Measurements from ENCODE around the gene CLEC4G.
"Not testable (repeated sequence)": the region's sequence is repeated elsewhere in the genome, so short reads cannot be mapped to it uniquely, and the experiment has no call there.

The CLEC4G gene, protein sequence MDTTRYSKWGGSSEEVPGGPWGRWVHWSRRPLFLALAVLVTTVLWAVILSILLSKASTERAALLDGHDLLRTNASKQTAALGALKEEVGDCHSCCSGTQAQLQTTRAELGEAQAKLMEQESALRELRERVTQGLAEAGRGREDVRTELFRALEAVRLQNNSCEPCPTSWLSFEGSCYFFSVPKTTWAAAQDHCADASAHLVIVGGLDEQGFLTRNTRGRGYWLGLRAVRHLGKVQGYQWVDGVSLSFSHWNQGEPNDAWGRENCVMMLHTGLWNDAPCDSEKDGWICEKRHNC

DNA sequence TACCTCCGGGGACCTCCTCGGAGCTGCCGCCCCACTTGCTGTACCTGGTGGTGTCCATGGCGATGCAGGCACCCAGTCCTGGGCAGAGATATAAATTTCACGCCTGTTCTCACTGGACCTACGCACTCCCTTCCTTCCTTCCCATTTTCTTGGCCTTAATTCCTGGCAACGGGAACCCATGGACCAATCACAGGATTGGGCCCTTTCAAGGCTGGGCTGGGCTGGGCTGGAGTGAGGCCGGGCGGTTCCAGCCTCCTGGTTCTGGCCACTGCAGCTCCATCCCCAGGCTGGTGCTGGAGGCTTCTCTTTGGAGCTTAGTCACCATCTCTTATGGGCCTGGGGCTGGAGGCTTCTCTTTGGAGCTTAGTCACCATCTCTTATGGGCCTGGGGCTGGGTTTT, at the start of gene CLEC4G:
CLEC4G (minus strand) TSS at position 66 of the 400 bp plus-strand sequence; CDS start at position 58, 8 bp downstream.
- no peak for DNase-seq

DNA sequence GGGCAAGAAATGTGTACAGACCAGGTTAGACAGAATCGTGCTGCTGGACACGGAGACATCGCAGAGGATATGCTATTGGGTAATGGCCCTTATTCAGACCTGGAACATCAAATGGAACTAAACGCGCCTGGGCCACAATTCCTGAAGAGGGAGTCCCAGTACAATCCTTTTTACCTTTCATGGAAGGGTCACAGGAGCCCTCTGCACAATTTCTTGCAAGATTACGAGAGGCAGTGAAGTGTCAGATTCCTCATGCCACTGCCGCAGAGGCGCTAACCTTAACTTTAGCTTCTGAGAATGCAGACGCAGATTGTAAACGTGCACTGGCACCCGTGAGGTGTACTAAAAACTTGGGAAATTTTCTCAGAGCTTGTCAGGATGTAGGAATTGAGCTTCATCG, 49.2 kb upstream of the CLEC4G start:
- no peak for DNase-seq

DNA sequence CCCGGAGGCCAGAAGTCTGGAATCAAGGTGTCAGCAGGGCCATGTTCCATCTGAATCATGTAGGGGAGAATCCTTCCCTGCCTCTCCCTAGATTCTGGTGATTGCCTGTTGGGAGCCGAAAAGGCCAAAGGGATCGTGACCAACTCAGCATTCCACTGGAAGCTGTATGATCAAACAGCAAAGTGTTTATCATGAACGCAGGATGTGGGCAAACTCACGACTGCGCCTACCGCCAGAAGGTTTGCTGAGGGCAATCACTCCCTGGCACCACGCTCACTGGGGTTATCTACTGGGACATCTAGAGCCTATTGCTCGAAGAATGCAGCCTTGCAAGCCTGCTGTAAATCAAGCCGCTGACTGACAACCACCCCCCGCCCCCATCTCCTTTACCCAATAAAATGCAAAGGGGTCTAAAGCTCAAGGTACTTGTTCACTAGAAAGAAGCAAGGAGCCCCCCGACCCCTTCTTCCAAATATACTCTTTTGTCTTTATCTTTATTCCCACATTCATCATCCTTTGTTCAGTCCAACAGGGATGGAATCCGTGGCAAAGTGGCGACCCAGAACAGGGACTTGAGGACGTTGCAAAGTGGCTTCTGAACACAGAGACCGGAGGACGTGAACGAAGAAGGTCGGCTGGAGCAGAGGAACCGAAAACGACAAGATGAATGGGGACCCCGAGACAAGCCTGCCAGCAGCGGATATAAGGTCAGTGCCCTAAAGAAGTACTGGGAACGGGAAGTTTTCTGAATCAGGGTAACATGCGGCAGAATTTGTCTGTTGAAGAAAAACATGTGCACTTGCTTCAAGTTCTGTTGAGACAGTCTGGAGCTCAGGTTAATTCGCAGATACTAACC, 47.9 kb upstream of the CLEC4G start:
- no peak for DNase-seq

DNA sequence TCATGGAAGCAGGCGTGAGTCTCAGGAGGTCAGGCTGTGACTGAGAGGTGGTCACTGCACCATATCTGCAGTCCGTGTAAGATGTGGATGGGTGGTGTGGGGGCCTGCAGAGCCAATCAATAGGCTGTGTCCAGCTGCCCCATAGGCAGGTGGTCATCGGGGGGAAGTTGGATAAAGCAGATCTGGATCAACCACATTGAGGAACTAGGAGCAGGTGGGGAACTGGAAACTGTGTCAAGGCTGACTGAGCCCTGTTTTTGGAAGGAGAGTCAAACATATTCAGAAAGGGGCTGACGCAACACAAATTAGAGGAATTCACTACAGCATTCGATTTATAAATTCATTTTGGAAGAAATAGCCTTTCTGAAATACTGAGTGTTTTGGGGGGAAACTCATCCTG, 46.2 kb upstream of the CLEC4G start:
- no peak for DNase-seq

DNA sequence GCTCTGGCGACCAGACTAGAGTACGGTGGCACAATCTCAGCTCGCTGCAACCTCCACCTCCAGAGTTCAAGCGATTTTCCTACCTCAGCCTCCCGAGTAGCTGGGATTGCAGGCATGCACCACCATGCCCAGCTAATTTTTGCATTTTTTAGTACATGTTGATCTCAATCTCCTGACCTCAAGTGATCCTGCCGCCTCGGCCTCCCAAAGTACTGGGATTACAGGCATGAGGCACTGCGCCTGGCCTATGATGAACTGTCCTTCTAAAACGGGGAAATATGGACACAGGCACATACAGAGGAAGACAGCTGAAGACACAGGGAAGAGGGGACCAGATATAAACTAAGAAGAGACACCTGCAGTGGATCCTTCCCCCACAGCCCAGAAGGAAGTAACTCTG, 43.9 kb upstream of the CLEC4G start:
- DNase-seq, result no peak

DNA sequence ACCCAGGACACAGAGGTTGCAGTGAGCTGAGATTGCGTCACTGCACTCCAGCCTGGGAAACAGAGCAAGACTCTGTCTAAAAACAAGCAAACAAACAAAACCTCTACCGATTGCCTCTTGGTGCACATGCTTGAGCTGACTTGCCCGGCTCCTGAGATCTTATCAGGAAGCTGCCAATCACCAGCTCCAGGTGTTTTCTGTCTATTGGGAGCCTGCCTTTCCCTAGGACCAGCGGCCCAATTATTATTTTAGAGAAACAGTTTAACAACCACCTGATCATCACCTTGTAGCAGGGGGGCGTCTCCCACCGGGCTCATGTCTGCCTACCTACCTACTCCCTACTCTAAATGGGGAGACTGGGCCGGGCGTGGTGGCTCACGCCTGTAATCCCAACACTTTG, 41.9 kb upstream of the CLEC4G start:
- DNase-seq, result no peak

DNA sequence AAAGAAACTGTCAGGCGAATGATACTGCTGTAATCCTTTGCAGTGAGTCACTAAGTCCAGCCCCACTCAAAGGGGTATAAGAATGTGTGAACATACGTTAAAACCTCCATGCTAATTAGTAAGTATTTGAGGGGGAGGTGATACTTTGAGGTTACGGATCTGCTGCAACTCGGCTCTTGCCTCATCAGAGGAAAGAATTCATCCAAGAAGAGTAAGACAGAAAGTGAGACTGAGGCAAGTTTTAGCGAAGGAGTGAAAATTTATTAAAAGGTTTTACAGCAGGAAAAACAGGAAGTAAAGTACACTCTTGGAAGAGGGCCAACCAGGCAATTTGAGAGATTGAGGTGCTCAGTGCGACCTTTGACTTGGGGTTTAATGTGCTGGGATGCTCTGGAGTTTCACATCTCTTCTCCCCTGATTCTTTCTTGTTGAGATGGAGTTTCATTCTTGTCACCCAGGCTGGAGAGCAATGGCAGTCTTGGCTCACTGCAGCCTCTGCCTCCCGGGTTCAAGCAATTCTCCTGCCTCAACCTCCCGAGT, 40.9 kb upstream of the CLEC4G start:
- no peak for DNase-seq

DNA sequence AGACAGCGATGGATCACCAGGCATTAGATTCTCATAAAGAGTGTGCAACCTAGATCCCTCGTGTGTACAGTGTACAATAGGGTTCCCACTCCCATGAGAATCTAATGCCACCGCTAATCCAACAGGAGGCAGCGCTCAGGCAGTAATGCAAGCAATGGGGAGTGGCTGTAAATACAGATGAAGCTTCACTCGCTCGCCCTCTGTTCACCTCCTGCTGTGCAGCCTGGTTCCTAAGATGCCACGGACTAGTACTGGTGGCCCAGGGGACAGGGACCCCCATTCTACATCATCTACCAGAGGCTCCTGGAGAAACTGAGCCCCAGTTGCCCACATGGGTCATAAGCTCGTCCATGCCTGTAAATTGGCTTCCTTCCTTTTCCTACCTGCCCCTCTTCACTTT, 39.2 kb upstream of the CLEC4G start:
- DNase-seq, result no peak

DNA sequence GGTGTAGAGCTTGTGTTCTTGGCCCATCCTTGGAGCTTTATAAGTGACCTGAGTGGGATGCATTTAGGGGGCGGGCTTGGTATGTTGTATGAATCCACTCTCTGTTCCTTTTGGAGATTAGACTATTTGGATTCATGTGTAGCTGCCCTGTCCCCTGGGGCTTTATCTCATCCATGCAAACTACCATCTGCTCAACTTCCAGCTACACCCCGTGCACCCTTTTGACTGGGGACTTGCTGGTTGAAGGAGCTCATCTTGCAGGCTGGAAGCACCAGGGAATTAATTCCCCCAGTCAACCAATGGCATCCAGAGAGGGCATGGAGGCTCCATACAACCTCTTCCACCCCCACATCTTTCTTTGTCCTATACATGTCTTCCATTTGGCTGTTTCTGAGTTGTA, 37.3 kb upstream of the CLEC4G start:
- DNase-seq, result no peak

DNA sequence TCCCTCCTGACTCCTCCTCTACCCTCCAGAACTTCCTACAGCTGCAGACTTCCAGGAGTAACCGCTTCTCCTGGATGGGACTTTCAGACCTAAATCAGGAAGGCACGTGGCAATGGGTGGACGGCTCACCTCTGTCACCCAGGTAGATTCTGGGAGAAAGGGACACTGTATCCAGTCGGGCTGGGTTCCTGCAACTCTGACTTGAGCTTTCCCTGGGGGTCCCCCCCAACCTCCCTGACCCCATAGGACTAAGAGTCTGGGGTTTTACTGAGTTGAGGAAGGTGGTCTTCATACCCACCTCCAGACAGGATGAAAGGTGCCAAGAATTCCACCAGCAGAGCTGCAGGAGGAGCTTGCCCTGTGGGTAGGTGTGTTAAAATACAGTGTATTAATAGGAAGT, 35.6 kb upstream of the CLEC4G start:
- no peak for DNase-seq

DNA sequence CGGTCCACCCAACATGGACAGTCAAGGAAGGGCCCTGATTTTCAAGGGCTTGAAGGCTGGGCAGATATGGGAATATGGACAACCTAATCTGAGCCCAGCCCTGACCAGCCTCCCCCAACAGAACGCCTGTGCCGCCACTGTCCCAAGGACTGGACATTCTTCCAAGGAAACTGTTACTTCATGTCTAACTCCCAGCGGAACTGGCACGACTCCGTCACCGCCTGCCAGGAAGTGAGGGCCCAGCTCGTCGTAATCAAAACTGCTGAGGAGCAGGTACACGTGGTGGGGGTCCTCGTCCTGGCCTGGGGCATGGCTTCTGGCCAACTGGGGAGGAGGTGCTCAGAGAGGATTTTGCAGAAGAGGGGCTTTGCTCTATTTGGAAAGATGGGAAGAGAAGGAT, 34.6 kb upstream of the CLEC4G start:
- DNase-seq, result no peak

DNA sequence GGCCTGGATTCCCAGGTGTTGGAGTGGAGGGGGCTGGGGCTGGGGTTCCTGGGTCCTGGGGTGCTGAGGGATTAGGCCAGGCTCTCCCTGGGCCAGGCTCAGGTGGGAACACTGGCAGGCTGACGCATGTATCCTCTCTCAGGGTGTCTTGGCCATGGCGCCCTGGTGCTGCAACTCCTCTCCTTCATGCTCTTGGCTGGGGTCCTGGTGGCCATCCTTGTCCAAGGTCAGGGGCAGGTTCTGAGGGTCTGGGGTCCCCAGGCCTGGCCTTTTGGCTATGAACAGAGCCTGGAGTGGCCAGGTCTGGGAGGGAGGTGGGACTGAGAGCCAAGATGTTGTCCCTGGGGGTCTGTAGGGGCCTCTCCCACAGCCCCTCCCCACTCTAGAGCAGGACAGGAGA, 33.1 kb upstream of the CLEC4G start:
- not testable (repeated sequence) for DNase-seq

DNA sequence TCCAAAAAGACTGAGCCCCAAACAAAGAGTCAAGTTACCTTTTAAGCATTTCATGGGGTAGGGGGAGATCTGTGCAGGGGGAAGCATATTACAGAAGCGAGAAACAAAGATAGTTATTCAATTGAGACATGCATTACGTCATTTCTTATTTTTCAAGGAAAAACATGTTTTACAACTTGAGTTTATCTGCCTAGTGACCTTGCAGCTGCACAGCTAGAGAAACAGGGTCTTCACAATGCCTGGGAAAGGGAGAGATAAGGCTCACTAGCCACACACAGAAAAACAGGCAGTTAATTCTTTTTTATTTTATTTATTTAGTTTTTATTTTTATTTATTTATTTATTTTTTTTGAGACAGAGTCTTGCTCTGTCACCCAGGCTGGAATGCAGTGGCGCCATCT, 32.2 kb upstream of the CLEC4G start:
- DNase-seq, result not testable (repeated sequence)

DNA sequence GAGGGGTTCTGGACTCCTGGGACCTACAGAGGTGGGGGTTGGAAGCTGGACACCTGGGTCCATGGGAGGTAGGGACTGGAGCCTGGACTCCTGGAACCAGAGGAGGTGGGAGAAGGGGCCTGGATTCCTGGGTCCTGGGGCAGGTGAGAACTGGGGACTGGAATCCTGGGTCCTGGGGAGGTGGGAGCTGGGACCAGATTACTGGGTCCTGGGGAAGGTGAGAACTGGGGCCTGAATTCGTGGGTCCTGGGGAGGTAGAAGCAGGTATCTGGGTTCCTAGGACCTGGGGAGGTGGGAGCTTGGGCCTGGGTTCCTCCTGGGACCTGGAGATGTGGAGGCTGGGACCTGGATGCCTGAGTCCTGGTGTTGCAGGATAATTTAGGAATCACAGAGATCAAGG, 31.8 kb upstream of the CLEC4G start:
- no peak for DNase-seq

DNA sequence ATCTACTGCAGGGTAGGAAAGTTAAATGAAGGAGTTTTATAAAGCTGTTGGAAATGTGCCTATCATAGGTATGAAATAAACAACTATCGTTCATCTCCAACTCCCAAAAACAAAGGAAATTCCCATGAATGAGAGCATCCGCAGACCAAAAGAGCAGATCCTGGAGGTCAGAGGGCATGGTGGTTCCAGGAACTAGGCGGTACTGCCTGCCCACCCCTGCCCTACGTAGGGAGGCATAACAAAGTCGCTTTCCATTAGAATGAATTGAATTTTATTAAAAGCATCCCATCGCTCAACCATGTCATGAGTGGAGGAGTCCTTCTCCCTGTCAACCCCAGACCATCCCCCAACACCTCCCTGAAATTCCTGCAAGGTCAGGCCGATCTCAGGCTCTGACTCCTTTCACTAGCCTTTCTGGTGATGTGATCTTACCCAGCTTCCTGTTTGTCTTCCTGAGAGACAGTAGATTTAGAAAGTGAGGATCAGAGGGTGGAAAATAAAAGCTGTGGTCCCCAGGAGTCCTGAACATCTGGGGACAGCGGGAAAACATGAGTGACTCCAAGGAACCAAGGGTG, 30.9 kb upstream of the CLEC4G start, which contains the start of gene CLEC4M:
CLEC4M (plus strand) TSS at position 525 of the 575 bp plus-strand sequence; CDS start at position 549, 24 bp downstream.
- peak; percentile 13 for DNase-seq

DNA sequence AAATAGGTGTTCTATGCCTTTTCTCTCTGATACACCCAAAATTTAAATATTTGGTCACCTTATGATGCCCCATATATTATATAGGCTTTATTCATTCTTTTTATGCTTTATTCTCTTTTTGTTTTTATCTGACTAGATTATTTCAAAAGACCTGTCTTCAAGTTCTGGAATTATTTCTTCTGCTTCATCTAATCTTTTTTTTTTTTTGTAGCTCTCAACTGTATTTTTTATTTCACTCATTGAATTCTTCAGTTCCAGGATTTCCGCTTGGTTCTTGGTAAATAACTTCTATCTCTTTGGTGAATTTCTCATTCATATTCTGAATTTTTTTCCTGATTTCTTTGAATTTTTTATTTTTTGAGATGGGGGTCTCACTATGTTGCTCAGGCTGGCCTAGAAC, 27.2 kb upstream of the CLEC4G start:
- DNase-seq, result no peak

DNA sequence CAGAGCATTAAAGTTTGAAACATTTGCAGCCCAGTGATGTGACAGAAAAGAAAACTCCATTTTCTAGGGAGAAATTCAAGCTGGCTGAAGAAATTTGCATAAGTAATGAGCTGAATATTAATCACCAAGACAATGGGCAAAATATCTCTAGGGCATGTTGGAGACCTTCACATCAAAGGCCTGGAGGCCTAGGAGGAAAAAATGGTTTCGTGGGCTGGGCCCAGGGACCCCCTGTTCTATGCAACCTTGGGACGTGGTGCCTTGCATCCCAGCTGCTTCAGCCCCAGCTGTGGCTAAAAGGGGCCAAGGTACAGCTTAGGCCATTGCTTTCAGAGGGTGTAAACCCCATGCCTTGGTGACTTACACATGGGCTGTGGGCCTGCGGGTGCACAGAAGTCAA, 25.4 kb upstream of the CLEC4G start:
- peak; percentile 24 for DNase-seq

DNA sequence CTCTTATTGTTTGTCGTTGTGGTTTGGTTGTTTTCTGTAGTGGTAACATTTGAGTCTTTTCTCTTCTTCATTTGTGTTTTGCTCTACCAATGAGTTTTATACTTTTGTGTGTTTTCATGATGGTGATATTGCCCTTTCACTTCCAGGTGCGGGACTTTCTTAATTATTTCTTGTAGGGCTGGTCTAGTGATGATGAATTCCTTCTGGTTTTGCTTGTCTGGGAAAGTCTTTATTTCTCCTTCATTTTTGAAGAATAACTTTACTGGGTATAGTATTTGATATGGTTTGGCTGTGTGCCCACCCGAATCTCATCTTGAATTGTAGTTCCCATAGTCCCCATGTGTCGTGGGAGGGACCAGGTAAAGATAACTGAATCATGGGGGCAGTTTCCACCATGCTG, 24.3 kb upstream of the CLEC4G start:
- peak; percentile 4 for DNase-seq

DNA sequence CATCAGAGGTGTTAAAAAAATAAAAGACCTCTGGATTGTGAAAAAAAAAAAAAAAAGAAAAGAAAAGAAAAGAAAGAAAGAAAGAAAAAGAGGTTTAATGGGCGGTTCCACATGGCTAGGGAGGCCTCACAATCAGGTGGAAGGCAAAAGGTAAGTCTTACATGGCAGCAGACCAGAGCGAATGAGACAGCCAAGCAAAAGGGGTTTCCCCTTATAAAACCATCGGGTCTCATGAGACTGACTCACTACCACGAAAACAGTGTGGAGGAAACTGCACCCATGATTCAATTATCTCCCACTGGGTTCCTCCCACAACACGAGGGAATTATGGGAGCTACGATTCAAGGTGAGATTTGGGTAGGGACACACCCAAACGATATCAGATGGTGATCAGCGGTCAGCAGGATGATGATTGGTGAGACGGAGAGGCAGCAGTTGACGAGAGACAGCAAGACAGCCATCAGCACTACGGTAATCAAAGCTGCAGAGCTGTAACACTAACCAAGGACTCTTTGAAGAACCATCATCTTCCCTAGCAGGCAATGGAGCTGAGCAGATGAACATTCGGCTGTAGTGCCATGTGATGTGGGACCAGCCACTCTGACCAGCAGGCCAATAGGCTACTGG, 19.4 kb upstream of the CLEC4G start:
- DNase-seq, result peak; percentile 73

DNA sequence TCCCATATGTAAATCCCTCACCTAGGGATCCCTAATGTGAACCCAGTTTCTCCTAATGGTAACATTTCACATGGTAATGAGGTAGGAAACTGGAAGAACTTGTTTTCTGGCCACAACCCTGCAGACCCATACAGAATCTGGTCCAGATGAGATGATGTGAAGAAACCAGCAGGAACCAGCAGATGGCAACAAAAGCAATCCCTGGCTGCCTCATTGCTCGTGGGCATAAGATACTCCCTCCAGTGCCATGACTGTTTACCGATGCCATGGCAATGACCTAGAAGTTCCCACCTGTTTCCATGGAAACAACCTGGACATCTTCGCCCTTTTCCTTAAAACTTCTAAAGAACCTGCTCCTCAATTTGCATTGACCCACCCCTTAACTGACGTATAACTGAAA, 16.8 kb upstream of the CLEC4G start:
- no peak for DNase-seq

DNA sequence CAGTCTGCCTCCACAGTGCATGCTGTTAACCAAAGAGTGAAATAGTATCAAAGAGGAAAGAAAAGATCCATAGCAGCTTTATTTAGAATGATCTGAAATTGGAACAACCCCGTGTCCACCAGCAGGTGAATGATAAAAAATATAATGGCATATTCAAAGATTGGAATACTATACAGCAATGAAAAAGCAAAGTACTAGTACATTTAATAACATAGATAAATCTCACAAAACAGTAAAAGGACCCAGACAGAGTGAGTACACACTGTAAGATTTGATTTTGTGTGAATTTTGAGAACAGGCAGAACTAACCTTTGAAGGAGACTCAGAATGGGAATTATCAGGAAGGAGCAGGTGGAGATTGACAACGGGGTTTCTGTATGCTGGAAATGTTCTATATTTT, 16.3 kb upstream of the CLEC4G start:
- no peak for DNase-seq

DNA sequence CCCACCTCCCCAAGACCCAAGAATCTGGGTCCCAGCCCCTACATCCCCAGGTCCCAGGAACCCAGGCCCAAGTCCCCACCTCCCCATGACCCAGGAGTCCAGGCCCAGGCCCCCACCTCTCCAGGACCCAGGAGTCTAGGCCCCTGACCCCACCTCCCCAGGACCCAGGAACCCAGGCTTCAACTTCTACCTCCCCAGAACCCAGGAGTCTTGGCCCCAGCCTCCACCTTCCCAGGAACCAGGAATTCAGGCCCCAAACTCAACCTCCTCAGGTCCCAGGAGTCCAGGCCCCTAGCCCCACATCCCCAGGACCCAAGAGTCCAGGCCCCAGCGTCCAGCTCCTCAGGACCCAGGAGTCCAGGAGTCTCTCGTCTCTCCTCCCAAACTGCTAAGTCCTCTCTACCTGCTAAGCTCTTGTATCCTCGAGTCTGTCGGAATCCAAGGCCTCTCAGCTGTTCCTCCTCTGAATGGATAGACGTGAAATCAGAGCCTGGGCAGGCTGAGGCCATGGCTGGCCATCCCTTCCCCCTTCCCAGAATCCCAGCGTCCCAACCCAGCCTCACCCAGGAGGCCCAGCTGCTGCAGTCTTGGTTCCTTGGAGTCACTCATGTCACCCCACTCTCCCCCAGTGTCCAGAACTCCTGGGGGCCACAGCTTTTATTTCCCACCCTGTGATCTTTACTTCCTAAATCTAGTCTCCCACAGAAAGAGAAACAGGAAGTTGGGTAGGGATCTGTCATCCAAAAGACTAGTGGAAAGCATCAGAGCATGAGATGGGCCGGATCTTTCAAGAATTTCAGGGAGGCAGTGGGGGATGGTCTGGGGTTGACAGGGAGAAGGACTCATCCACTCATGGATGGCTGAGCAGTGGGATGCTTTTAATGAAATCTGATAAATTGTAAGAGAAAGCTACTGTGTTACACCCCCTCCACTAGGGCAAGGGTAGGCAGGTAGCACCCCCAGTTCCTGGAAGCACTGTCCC, 15.3 kb upstream of the CLEC4G start, which contains the start of gene CD209:
CD209 (minus strand) TSS at position 632 of the 982 bp plus-strand sequence; CDS start at position 609, 23 bp downstream.
- DNase-seq, result no peak
